HepG2 (cell line): ENCODE data around the gene NCKAP5L. TPM values are rescaled to one million over a fixed set of nuclear protein-coding genes. Genes with fewer than 3 reads are reported as not detected.

Source experiments
- AKAP8 ChIP-seq: sonication (generic); formaldehyde crosslinking; IDR thresholded peaks from 2 replicates; pipeline ENCODE4 v1.5.1; 2020; ENCODE audit warnings: mild to moderate bottlenecking, missing genetic modification reagents
- ARHGAP35 ChIP-seq: sonication (generic); formaldehyde crosslinking; IDR thresholded peaks from 2 replicates; pipeline ENCODE4 v1.9.0; 2022; ENCODE audit warnings: mild to moderate bottlenecking, inconsistent platforms, moderate library complexity, missing genetic modification reagents, borderline replicate concordance
- ATAD3A ChIP-seq: sonication (generic); formaldehyde crosslinking; IDR thresholded peaks from 2 replicates; pipeline ENCODE4 v1.4.0; 2020; ENCODE audit warnings: missing genetic modification reagents
- BCL6 ChIP-seq: IDR thresholded peaks from 2 replicates; pipeline ENCODE4 v1.6.1; 2016; ENCODE audit warnings: missing genetic modification reagents, missing compliant biosample characterization
- BHLHE40 ChIP-seq: IDR thresholded peaks from 2 replicates; pipeline ENCODE4 v1.6.1; 2011; ENCODE audit warnings: low read length, improper control_type of control experiment
- DR1 ChIP-seq: sonication (generic); formaldehyde crosslinking; IDR thresholded peaks from 2 replicates; pipeline ENCODE4 v1.8.0; 2021; ENCODE audit warnings: mild to moderate bottlenecking, missing genetic modification reagents, inconsistent platforms
- HOXD1 ChIP-seq: sonication (generic); formaldehyde crosslinking; IDR thresholded peaks from 2 replicates; pipeline ENCODE4 v1.5.0; 2020; ENCODE audit warnings: missing genetic modification reagents
- MIER3 ChIP-seq: IDR thresholded peaks from 2 replicates; pipeline ENCODE4 v1.6.1; 2016; ENCODE audit warnings: missing compliant biosample characterization, borderline replicate concordance
- PHF21A ChIP-seq: sonication (generic); formaldehyde crosslinking; IDR thresholded peaks from 2 replicates; pipeline ENCODE4 v1.5.0; 2020; ENCODE audit warnings: mild to moderate bottlenecking, missing genetic modification reagents
- PHF8 ChIP-seq: sonication (generic); formaldehyde crosslinking; IDR thresholded peaks from 2 replicates; pipeline ENCODE4 v1.5.0; 2020; ENCODE audit warnings: missing genetic modification reagents
- PITX1 ChIP-seq: sonication (generic); formaldehyde crosslinking; IDR thresholded peaks from 2 replicates; pipeline ENCODE4 v1.5.1; 2020; ENCODE audit warnings: mild to moderate bottlenecking, missing genetic modification reagents
- SATB2 ChIP-seq: sonication (generic); formaldehyde crosslinking; IDR thresholded peaks from 2 replicates; pipeline ENCODE4 v1.5.0; 2020; ENCODE audit warnings: missing genetic modification reagents
- ZBTB20 ChIP-seq: sonication (generic); formaldehyde crosslinking; IDR thresholded peaks from 2 replicates; pipeline ENCODE4 v1.8.1; 2023; ENCODE audit warnings: missing genetic modification reagents, low read depth, mild to moderate bottlenecking, borderline replicate concordance
- ZFX ChIP-seq: sonication (generic); formaldehyde crosslinking; IDR thresholded peaks from 2 replicates; pipeline ENCODE4 v1.4.0; 2020; ENCODE audit warnings: mild to moderate bottlenecking, low read depth, missing genetic modification reagents, moderate library complexity
- ZFY ChIP-seq: sonication (generic); formaldehyde crosslinking; IDR thresholded peaks from 2 replicates; pipeline ENCODE4 v1.4.0; 2020; ENCODE audit warnings: missing genetic modification reagents
- ZFYVE20 ChIP-seq: sonication (generic); formaldehyde crosslinking; IDR thresholded peaks from 2 replicates; pipeline ENCODE4 v1.8.0; 2023; ENCODE audit warnings: low read depth, mild to moderate bottlenecking, moderate library complexity, missing genetic modification reagents, borderline replicate concordance
- ZNF232 ChIP-seq: sonication (generic); formaldehyde crosslinking; IDR thresholded peaks from 2 replicates; pipeline ENCODE4 v1.4.0; 2020; ENCODE audit warnings: missing genetic modification reagents, borderline replicate concordance
- ZNF3 ChIP-seq: IDR thresholded peaks from 2 replicates; pipeline ENCODE4 v1.7.0; 2017; ENCODE audit warnings: inconsistent platforms
- ZNF331 ChIP-seq: sonication (generic); formaldehyde crosslinking; IDR thresholded peaks from 2 replicates; pipeline ENCODE4 v1.4.0; 2020; ENCODE audit warnings: missing genetic modification reagents
- polyA plus RNA-seq, 8 experiments: library from polyadenylated mRNA; depleted of rRNA in 3 of 8; stranded (reverse) in 7 of 8; unstranded in 1 of 8; fragments of >200 nt; fragmentation: Illumina TruSeq in 4 of 8; extraction: Trizol in 4 of 8; gene quantifications; 2 replicates each; pipeline versions ENCODE4 v1.2.1 to v1.2.3, GENCODE V29; 2011 to 2016; ENCODE audit warnings: low read depth in 4 of 8, missing spikeins in 1 of 8, mixed read lengths in 1 of 8; ENCODE audit not compliant: insufficient read depth in 1 of 8
- total RNA-seq, 5 experiments: library from RNA; depleted of rRNA; stranded (reverse); fragments of >200 nt; fragmentation: Illumina TruSeq; extraction: Trizol; gene quantifications; 2 replicates each; pipeline ENCODE4 v1.2.3, GENCODE V29; 2016; ENCODE audit warnings: low read depth in 1 of 5
- TF ChIP-seq, protein P1 (sequence below): sonication (generic); formaldehyde crosslinking; IDR thresholded peaks from 2 replicates; pipeline ENCODE4 v1.4.0; 2020; ENCODE audit warnings: missing genetic modification reagents
- TF ChIP-seq, protein P2 (sequence below): sonication (generic); formaldehyde crosslinking; IDR thresholded peaks from 2 replicates; pipeline ENCODE4 v1.5.0; 2020; ENCODE audit warnings: mild to moderate bottlenecking, missing genetic modification reagents

NCKAP5L gene
- total and polyA plus RNA-seq, 2 of the 13 experiments (the other 11 are each of a cell fraction or from before 2014, with no cell fraction given): 4.1 to 9.0 TPM

DNA sequence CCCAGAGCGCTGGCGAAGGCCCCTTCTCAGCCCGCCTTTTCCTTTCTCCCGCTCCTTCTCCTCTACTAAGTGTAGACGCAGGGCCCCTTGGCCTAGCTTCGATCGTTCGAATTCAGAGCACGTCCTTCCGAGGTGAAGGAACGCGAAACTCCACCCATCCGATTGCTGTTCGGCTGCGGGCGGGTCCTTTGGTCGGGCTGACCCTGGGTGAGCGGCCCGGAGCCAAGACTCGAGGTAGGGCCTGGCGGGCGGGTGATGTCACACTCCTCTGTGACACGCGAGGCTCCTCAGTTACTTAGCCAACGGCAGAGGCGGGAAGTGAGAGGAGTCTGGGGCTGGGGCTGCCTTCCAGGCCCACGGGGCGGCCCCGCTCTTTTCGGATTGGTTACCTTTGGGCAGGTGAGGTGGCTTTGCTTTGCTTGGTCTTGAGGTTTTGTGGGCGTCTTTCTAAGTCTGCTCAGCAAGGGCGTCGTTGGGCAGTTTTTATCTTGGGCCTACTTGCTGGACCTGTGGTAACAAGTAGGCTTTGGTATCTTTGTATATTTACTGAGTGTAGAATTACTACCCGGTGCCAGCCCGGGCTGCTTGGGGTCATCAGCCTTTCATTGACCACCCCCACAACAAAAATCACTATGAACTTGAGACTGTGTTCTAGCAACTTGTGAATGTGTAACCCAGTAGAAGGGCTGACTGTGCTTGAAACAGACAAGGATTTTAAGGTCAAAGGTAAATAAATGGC lies 86.2 kb downstream of the NCKAP5L start (continued):
- TF ChIP-seq ZNF3 (CRISPR knock-in tag) (0 out of 2 replicates have a peak, but pooled peaks have one; percentile 21), ZNF232 (CRISPR knock-in tag) (no peak), ZFX (0 out of 2 replicates have a peak, but pooled peaks have one; percentile 62), ZBTB20 (CRISPR knock-in tag) (no peak), ARHGAP35 (peak; percentile 26; the same call in 1 of the 2 replicates), PHF8 (CRISPR knock-in tag) (peak; percentile 37; the same call in 1 of the 2 replicates), PITX1 (CRISPR knock-in tag) (peak; percentile 51; the same call in 1 of the 2 replicates), HOXD1 (no peak), BHLHE40 (no peak), ZFYVE20 (CRISPR knock-in tag) (no peak), SATB2 (CRISPR knock-in tag) (0 out of 2 replicates have a peak, but pooled peaks have one; percentile 7), DR1 (CRISPR knock-in tag) (no peak), BCL6 (peak; percentile 94), ATAD3A (no peak), MIER3 (0 out of 2 replicates have a peak, but pooled peaks have one; percentile 33), AKAP8 (CRISPR knock-in tag) (0 out of 2 replicates have a peak, but pooled peaks have one; percentile 3), PHF21A (CRISPR knock-in tag) (peak; percentile 44; the same call in 1 of the 2 replicates), ZNF331 (CRISPR knock-in tag) (0 out of 2 replicates have a peak, but pooled peaks have one; percentile 5), ZFY (CRISPR knock-in tag) (peak; percentile 30)
- TF ChIP-seq, protein P1, sequence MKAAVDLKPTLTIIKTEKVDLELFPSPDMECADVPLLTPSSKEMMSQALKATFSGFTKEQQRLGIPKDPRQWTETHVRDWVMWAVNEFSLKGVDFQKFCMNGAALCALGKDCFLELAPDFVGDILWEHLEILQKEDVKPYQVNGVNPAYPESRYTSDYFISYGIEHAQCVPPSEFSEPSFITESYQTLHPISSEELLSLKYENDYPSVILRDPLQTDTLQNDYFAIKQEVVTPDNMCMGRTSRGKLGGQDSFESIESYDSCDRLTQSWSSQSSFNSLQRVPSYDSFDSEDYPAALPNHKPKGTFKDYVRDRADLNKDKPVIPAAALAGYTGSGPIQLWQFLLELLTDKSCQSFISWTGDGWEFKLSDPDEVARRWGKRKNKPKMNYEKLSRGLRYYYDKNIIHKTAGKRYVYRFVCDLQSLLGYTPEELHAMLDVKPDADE (CRISPR knock-in tag): no peak
- TF ChIP-seq, protein P2, sequence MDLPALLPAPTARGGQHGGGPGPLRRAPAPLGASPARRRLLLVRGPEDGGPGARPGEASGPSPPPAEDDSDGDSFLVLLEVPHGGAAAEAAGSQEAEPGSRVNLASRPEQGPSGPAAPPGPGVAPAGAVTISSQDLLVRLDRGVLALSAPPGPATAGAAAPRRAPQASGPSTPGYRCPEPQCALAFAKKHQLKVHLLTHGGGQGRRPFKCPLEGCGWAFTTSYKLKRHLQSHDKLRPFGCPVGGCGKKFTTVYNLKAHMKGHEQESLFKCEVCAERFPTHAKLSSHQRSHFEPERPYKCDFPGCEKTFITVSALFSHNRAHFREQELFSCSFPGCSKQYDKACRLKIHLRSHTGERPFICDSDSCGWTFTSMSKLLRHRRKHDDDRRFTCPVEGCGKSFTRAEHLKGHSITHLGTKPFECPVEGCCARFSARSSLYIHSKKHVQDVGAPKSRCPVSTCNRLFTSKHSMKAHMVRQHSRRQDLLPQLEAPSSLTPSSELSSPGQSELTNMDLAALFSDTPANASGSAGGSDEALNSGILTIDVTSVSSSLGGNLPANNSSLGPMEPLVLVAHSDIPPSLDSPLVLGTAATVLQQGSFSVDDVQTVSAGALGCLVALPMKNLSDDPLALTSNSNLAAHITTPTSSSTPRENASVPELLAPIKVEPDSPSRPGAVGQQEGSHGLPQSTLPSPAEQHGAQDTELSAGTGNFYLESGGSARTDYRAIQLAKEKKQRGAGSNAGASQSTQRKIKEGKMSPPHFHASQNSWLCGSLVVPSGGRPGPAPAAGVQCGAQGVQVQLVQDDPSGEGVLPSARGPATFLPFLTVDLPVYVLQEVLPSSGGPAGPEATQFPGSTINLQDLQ: peak; percentile 9; the same call in 1 of the 2 replicates
